Measurements from ENCODE around the gene ATPAF1. TPM values are rescaled to one million over a fixed set of nuclear protein-coding genes. Genes with fewer than 3 reads are reported as not detected.
"Not testable (repeated sequence)": the region's sequence is repeated elsewhere in the genome, so short reads cannot be mapped to it uniquely, and the experiment has no call there.

ATPAF1 gene
- total RNA-seq, 1 donor, result 53.6 TPM

DNA sequence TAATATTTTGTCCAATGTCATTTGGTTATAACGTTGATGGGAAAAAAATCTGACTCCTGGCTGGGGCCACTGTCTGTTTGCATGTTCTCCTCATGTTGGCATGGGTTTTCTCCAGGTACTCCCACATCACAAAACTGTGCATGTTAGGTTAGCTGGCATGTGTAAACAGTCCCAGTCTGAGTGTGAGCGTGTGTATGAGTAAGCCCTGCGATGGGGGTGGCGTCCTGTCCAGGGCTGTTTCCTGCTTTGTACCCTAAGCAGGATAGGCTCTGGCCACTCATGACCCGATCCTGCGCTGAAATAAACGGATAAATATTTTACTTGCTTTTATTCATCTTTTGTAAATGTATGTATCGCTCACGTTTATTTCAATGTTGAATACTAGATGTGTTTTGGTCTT, 37.2 kb upstream of the ATPAF1 start:
- Histone ChIP-seq H3K27me3 (ENCODE audit: insufficient read depth, low read length) (no peaks in the 10 kb centered on the region), H3K36me3 (ENCODE audit: insufficient read depth, low read length) (peaks cover 47% of the 10 kb centered on the region), H2AFZ (ENCODE audit: low read length) (no peak overlapping the region), H3K4me1 (ENCODE audit: insufficient read depth, low read length) (no peaks in the 10 kb centered on the region), H3K9me3 (ENCODE audit: low read depth, low read length) (no peaks in the 10 kb centered on the region), H4K20me1 (ENCODE audit: insufficient read depth, low read length) (peaks cover 5% of the 10 kb centered on the region), H3K27ac (ENCODE audit: low read depth, low read length) (no peak overlapping the region), H3K4me3 (ENCODE audit: insufficient read depth, low read length) (no peak overlapping the region), H3K79me2 (ENCODE audit: insufficient read depth, low read length) (peaks cover 9% of the 10 kb centered on the region), H3K4me2 (ENCODE audit: insufficient read depth, low read length) (no peak overlapping the region)
- no peak for TF ChIP-seq CTCF (IDR thresholded peaks at IDR 0.05; ENCODE audit: extremely low read depth, low read depth, low read length)
- DNase-seq (ENCODE audit: insufficient read length, low spot score, missing footprints), result no peak

DNA sequence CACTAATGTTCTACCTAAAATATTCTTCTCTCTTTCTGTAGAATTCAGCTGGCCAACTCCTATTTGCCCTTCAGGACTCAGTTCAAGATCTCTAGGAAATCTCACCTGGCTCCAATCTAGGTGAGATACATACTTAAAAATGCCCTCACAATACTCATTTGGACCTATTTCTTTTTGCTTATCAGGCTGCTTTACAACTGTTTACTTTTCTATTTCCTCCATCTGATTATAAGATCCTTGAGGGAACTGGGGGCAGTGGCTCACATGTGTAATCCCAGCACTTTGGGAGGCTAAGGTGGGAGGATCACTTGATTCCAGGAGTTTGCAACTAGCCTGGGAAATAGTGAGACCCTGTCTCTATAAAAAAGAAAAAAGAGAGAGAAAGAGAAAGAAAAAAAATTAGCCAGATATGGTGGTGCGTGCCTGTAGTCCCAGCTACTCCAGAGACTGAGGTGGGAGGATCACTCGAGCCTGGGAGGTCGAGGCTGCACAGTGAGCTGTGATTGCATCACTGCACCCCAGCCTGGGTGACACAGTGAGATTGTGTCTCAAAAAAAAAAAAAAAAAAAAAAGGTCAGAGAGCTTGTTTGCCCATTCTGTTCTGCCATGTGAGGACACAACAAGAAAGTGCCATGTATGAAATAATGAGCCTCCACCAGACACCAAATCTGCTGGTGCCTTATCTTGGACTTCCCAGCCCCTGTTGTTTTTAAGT, 35.9 kb upstream of the ATPAF1 start:
- DNase-seq (ENCODE audit: insufficient read length, low spot score, missing footprints), result no peak
- peaks cover 14% of the 10 kb centered on the region for H3K79me2 ChIP-seq (ENCODE audit: insufficient read depth, low read length)
- no peaks in the 10 kb centered on the region for H3K27me3 ChIP-seq (ENCODE audit: insufficient read depth, low read length)
- H2AFZ ChIP-seq (ENCODE audit: low read length), result no peak overlapping the region
- no peaks in the 10 kb centered on the region for H3K9me3 ChIP-seq (ENCODE audit: low read depth, low read length)
- H4K20me1 ChIP-seq (ENCODE audit: insufficient read depth, low read length), result peaks cover 12% of the 10 kb centered on the region
- no peaks in the 10 kb centered on the region for H3K4me1 ChIP-seq (ENCODE audit: insufficient read depth, low read length)
- TF ChIP-seq CTCF (IDR thresholded peaks at IDR 0.05; ENCODE audit: extremely low read depth, low read depth, low read length), result no peak
- no peak overlapping the region for H3K4me2 ChIP-seq (ENCODE audit: insufficient read depth, low read length)
- peaks cover 42% of the 10 kb centered on the region for H3K36me3 ChIP-seq (ENCODE audit: insufficient read depth, low read length)
- no peak overlapping the region for H3K4me3 ChIP-seq (ENCODE audit: insufficient read depth, low read length)
- H3K27ac ChIP-seq (ENCODE audit: low read depth, low read length), result no peak overlapping the region

- no peak for TF ChIP-seq CTCF (IDR thresholded peaks at IDR 0.05; ENCODE audit: extremely low read depth, low read depth, low read length)
- H4K20me1 ChIP-seq (ENCODE audit: insufficient read depth, low read length), result peaks cover 12% of the 10 kb centered on the region
- H3K27ac ChIP-seq (ENCODE audit: low read depth, low read length), result no peak overlapping the region
- H3K4me3 ChIP-seq (ENCODE audit: insufficient read depth, low read length), result no peak overlapping the region
- H3K4me2 ChIP-seq (ENCODE audit: insufficient read depth, low read length), result no peak overlapping the region
- H3K27me3 ChIP-seq (ENCODE audit: insufficient read depth, low read length), result no peaks in the 10 kb centered on the region
- no peak overlapping the region for H2AFZ ChIP-seq (ENCODE audit: low read length)
- H3K79me2 ChIP-seq (ENCODE audit: insufficient read depth, low read length), result peaks cover 24% of the 10 kb centered on the region
- peaks cover 23% of the 10 kb centered on the region for H3K36me3 ChIP-seq (ENCODE audit: insufficient read depth, low read length)
- H3K9me3 ChIP-seq (ENCODE audit: low read depth, low read length), result no peaks in the 10 kb centered on the region
- no peaks in the 10 kb centered on the region for H3K4me1 ChIP-seq (ENCODE audit: insufficient read depth, low read length)
- no peak for DNase-seq (ENCODE audit: insufficient read length, low spot score, missing footprints)
Measured at GRCh38 chr1:46699666-46700065, 31.5 kb upstream of the ATPAF1 start.

DNA sequence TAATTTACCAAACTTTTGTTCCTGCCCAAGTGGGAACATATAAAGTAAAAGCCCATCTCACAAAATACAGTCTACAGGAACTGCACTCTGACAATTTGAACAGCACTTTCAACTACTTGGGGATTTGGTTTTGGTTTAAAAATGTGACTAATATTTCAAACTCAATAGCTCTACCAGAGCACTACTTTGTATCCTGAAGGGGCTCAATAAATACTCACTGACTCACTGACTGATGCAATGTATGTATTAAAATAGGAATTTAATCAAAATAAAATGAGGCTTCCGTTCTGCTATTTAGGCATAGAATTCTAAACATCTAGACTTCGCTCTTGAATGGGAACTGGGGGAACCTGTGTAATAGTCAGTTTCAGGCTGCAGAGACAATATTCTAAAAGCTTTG, 28.9 kb upstream of the ATPAF1 start:
- no peaks in the 10 kb centered on the region for H3K27me3 ChIP-seq (ENCODE audit: insufficient read depth, low read length)
- no peak overlapping the region for H3K4me3 ChIP-seq (ENCODE audit: insufficient read depth, low read length)
- H3K27ac ChIP-seq (ENCODE audit: low read depth, low read length), result no peak overlapping the region
- TF ChIP-seq CTCF (IDR thresholded peaks at IDR 0.05; ENCODE audit: extremely low read depth, low read depth, low read length), result no peak
- peaks cover 4% of the 10 kb centered on the region for H3K4me1 ChIP-seq (ENCODE audit: insufficient read depth, low read length)
- H4K20me1 ChIP-seq (ENCODE audit: insufficient read depth, low read length), result peaks cover 9% of the 10 kb centered on the region
- no peak overlapping the region for H2AFZ ChIP-seq (ENCODE audit: low read length)
- DNase-seq (ENCODE audit: insufficient read length, low spot score, missing footprints), result no peak
- no peak overlapping the region for H3K4me2 ChIP-seq (ENCODE audit: insufficient read depth, low read length)
- peaks cover 13% of the 10 kb centered on the region for H3K36me3 ChIP-seq (ENCODE audit: insufficient read depth, low read length)
- H3K9me3 ChIP-seq (ENCODE audit: low read depth, low read length), result no peaks in the 10 kb centered on the region
- H3K79me2 ChIP-seq (ENCODE audit: insufficient read depth, low read length), result peaks cover 23% of the 10 kb centered on the region

- H3K4me3 ChIP-seq (ENCODE audit: insufficient read depth, low read length); H2AFZ ChIP-seq (ENCODE audit: low read length); H3K4me2 ChIP-seq (ENCODE audit: insufficient read depth, low read length); H3K27me3 ChIP-seq (ENCODE audit: insufficient read depth, low read length); H3K9me3 ChIP-seq (ENCODE audit: low read depth, low read length); H3K27ac ChIP-seq (ENCODE audit: low read depth, low read length); DNase-seq (ENCODE audit: insufficient read length, low spot score, missing footprints); H4K20me1 ChIP-seq (ENCODE audit: insufficient read depth, low read length): not testable (repeated sequence)
- peaks cover 17% of the 10 kb centered on the region for H3K79me2 ChIP-seq (ENCODE audit: insufficient read depth, low read length)
- peaks cover 34% of the 10 kb centered on the region for H3K36me3 ChIP-seq (ENCODE audit: insufficient read depth, low read length)
- H3K4me1 ChIP-seq (ENCODE audit: insufficient read depth, low read length), result peaks cover 15% of the 10 kb centered on the region
Measured at GRCh38 chr1:46694676-46695075, 26.5 kb upstream of the ATPAF1 start.
